T1000 (cell line): ENCODE data around the gene MAST1.
"Not testable (repeated sequence)": the region's sequence is repeated elsewhere in the genome, so short reads cannot be mapped to it uniquely, and the experiment has no call there.

Source experiments
- DNase-seq: peaks from one replicate; lab custom pipeline; 2025; ENCODE audit warnings: mixed read lengths; lab: John Stamatoyannopoulos, UW

Gene MAST1

DNA sequence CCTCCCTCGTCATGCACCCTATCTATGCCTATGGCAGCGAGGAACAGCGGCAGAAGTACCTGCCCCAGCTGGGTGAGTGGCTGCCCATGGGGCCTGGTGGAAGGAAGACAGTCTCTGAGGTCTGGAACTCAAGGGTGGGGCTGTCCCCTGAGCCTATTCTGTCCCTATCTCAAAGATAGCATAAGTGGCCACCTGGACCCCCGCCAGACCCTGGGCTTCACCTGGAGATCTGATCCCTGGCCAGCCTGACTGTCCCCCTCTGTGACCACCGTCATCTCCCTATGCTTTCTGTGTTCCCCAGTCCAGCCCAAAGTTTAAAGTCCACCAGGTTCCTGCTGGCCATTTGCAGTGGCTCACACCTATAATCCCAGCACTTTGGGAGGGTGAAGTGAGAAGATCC, 55.3 kb downstream of the MAST1 start:
- no peak for DNase-seq

DNA sequence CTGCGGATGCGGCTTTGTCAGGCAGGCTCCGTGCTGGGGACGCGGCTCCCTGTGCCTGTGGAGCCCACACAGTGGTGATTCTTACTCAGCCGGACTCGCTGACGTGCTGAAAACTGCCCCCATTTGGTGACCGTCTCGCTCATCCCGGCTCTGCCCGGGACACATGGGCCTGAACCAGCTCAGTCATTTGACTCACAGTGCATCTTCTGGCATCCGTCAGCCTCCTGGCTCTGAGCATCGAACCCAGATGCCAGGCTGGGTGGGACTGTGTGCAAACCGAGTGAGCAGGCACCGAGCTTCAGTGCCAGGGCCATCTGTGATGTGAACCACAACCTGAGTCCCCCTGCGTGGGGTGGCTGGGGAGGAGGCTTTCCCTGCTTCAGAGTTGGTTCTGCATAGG, 58.1 kb downstream of the MAST1 start:
- DNase-seq = no peak

DNA sequence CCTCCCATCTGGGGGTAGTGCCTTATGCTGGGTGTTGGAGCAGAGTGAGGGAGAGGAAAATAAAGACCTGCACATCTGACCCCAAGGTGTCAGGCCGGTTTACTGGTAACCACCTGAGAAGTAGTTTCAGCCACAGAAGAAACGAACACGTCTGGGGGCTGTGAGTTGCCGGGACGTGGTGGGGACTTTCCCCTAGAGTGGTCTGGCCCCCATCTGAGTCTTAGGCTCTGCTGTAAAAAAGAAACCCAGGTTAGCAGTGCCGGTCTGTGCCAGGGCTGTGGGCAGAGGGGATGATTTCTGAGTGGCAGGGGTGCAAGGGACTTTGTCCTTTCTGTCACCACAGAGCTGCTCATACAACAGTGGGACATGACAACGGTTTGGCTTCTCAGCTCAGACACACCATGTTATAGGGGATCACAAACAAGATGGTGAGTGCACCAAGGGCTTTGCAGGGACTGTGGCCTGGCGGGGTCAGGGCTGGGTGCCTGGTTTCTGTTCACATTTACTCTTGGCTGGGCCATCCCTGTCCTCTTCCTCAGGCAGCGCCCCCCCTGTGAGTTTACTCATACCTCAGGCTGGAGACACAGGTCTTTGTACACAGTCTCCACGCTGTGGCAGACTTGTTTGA, 61.7 kb downstream of the MAST1 start:
- no peak for DNase-seq

DNA sequence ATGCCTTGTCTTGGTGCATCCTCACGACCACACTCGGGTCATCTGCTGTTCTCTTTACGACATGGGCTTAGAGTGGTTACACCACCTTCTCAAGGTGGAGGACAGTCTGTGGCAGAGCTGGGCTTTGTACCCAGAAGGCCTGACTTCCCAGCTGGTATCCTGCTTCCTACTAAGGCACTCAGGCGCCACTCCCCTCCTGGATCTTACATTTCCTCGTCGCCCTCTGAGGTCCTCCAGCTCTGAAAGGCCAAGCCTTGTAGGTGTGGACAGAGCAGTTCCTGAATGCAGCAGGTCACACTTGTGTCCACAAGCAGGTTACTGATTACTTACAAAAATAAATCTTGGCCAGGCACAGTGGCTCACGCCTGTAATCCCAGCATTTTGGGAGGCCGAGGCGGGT, 68.9 kb downstream of the MAST1 start:
- no peak for DNase-seq

- no peak for DNase-seq
These were observed 74.3 kb downstream of the MAST1 start for GRCh38 chr19:12912571-12912970.

GRCh38 chr19:12913011-12913561, 74.8 kb downstream of the MAST1 start:
- DNase-seq = no peak

- DNase-seq = no peak
These were observed 75.8 kb downstream of the MAST1 start for GRCh38 chr19:12913851-12914690.

DNA sequence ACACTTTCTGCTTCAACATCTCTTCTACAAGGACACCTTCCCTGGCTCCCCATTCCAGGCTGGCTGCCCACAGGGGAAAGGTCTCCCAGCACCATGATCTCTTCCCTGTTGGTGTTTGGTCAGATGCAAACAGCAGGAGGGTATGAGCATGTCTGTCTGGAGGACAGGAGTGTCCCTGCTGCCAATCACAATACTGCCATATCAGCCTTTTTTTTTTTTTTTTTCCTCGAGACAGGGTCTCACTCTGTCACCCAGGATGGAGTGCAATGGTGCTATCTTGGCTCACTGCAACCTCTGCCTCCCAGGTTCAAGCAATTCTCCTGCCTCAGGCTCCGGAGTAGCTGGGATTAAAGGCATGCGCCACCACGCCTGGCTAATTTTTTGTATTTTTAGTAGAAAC, 77.5 kb downstream of the MAST1 start:
- not testable (repeated sequence) for DNase-seq

DNA sequence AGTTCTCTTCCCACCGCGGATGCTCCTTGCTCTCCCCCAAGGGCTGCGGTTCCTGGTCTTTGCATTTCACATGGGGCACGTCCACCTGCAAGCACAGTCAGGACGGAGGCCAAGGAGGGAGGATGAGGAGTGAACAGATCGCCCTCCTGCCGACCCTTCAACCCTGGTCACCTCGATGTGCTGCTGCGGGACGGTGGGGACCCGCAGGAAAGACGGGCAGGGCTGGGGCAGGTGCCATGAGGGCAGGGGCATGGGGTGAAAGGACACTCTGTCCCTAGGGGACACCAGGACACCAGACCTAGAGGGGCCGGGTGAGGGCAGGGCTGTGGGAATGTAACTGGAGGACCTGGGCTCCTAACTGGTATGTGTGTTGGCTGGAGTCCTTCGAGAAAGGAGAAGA, 79.9 kb downstream of the MAST1 start:
- DNase-seq = no peak

DNA sequence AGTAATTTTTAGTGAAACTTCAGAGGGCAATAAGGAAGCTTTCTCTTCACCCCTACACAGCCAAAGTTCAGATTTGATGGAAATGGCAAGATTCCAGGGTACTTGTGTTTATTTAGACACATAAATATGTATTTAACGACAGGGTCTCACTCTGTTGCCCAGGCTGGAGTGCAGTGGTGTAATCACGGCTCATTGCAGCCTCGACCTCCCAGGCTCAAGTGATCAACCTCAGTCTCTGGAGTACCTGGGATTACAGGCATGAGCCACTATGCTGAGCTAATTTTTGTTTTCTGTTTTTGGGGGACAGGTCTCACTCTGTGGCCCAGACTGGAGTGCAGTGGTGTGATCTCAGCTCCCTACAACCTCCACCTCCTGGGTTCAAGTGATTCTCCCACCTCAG, 82.7 kb downstream of the MAST1 start:
- no peak for DNase-seq

GRCh38 chr19:12922959-12923358, 84.6 kb downstream of the MAST1 start:
- no peak for DNase-seq
